Activated naive CD4-positive, alpha-beta T cell treated with anti-CD3 and anti-CD28 coated beads, Interleukin-2, amount 50 U/mL, for 24 hours (primary cell): ENCODE data around the gene LHX6.

Experiments
- H3K27ac Mint-ChIP-seq: one replicate; pipeline ENCODE4 v1.8.0; 2021; ENCODE audit warnings: mild to moderate bottlenecking, mixed read lengths
- H3K27me3 Mint-ChIP-seq: one replicate; pipeline ENCODE4 v1.8.0; 2021; ENCODE audit warnings: mixed read lengths
- H3K36me3 Mint-ChIP-seq: one replicate; pipeline ENCODE4 v1.8.0; 2021; ENCODE audit warnings: mixed read lengths
- H3K4me1 Mint-ChIP-seq: one replicate; pipeline ENCODE4 v1.8.0; 2021; ENCODE audit warnings: mixed read lengths
- H3K4me3 Mint-ChIP-seq: one replicate; pipeline ENCODE4 v1.8.0; 2021; ENCODE audit warnings: mild to moderate bottlenecking, mixed read lengths
- H3K9me3 Mint-ChIP-seq: one replicate; pipeline ENCODE4 v1.8.0; 2021; ENCODE audit warnings: mixed read lengths

Gene LHX6

DNA sequence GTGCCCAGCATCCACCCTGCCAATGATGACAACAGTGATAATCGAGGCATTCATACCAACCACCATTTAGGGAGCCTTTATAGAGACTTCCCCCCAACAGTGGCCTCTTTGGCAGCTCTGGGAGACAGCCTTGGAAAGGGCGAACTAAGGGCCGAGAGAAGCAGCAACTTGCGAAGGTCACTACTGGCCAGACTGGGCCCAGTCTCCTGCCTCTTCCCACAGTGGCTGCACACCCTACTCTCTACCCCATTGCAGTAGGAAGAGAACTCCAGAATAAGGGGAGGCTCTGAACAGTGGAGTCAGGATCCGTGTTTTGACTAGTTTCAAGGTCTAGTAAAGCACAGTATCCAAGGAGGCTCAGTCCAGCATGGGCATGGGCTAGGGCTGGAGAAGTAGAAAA, 5.3 kb downstream of the LHX6 start:
- H3K9me3 Mint-ChIP-seq, result no peaks in the 10 kb centered on the region
- no peak overlapping the region for H3K4me3 Mint-ChIP-seq
- no peaks in the 10 kb centered on the region for H3K36me3 Mint-ChIP-seq
- H3K27ac Mint-ChIP-seq, result no peak overlapping the region
- peaks cover 25% of the 10 kb centered on the region for H3K4me1 Mint-ChIP-seq
- H3K27me3 Mint-ChIP-seq, result peaks cover 53% of the 10 kb centered on the region

DNA sequence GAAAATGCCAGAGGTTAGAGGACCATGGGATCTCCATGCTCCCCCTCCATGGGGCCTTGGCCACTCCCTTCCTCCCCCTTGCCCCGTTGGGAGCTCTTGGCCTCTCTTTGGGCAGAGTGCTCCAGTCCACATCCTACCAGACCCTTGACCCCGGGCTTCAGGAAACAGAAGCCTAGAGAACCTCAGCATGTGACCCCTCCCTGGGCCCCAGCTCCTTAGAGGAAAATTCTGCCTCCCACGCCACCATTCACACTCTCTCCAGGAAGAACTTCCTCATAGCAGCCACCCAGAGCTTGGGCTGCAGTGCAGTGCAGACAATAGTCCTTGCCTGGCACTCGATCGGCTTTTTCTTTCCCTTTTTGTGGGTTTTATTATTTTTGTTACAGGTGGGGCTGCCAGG, 6.0 kb downstream of the LHX6 start:
- no peaks in the 10 kb centered on the region for H3K36me3 Mint-ChIP-seq
- no peaks in the 10 kb centered on the region for H3K9me3 Mint-ChIP-seq
- H3K4me1 Mint-ChIP-seq, result peaks cover 31% of the 10 kb centered on the region
- H3K4me3 Mint-ChIP-seq, result no peak overlapping the region
- H3K27ac Mint-ChIP-seq, result no peak overlapping the region
- peaks cover 58% of the 10 kb centered on the region for H3K27me3 Mint-ChIP-seq

DNA sequence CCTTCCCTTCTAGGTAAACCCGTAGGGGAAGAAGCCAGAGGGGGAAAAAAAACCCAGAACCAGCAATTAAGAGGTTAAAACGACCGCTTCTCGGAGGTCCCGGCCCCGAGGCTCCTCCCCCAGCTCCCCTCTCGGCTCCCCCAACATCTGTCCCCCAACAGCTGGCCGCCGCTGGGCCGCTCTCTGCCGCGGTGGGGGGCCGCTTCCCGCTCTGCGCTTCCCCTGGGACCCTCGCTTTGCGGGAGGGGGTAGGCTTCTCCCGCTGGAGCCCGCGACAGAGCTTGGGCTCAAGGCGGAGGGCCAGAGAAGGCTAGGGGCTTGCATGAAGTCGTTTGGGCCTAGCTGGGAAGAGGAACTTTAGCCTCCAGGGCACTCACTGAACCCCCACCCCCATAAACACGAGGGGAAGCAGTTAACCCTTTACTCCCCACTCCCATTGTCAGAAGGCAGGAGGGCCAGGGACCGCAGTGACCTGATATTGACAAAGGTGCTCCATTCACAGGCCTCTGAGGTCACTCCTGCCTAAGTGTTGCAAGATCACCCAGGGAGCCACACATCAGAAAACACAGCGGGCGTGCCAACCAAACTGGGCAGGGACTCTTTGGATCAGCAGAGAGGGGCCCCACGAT, 7.5 kb downstream of the LHX6 start:
- H3K9me3 Mint-ChIP-seq, result no peaks in the 10 kb centered on the region
- no peaks in the 10 kb centered on the region for H3K36me3 Mint-ChIP-seq
- H3K27ac Mint-ChIP-seq, result no peak overlapping the region
- peaks cover 58% of the 10 kb centered on the region for H3K27me3 Mint-ChIP-seq
- H3K4me3 Mint-ChIP-seq, result no peak overlapping the region
- peaks cover 29% of the 10 kb centered on the region for H3K4me1 Mint-ChIP-seq

DNA sequence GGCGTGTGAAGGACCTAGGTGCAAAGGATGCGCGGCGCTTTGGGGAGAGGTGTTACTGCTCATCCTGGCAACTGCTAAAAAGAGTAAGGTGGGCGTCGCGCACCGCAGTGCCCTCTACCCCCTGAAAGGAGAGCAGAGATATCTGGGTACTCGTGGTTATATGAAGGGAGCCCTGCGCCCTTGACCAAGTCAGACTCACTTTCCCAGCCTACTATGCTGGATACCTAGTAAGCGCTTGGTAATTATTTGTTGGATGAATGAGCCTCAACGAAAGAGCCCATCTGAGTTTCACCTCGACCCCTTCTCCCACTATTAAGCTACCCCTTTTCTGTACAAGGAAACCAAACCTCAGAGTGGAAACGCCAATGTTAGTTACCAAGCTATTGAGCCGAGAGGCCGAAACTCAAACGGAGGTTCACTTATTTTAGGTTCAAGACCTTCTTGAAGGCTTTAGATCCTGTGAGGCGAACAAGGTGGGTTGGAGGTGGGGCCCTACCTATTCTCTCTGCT, 8.0 kb downstream of the LHX6 start:
- H3K27ac Mint-ChIP-seq, result no peak overlapping the region
- H3K27me3 Mint-ChIP-seq, result peaks cover 57% of the 10 kb centered on the region
- no peaks in the 10 kb centered on the region for H3K9me3 Mint-ChIP-seq
- H3K36me3 Mint-ChIP-seq, result no peaks in the 10 kb centered on the region
- H3K4me1 Mint-ChIP-seq, result peaks cover 29% of the 10 kb centered on the region
- no peak overlapping the region for H3K4me3 Mint-ChIP-seq

DNA sequence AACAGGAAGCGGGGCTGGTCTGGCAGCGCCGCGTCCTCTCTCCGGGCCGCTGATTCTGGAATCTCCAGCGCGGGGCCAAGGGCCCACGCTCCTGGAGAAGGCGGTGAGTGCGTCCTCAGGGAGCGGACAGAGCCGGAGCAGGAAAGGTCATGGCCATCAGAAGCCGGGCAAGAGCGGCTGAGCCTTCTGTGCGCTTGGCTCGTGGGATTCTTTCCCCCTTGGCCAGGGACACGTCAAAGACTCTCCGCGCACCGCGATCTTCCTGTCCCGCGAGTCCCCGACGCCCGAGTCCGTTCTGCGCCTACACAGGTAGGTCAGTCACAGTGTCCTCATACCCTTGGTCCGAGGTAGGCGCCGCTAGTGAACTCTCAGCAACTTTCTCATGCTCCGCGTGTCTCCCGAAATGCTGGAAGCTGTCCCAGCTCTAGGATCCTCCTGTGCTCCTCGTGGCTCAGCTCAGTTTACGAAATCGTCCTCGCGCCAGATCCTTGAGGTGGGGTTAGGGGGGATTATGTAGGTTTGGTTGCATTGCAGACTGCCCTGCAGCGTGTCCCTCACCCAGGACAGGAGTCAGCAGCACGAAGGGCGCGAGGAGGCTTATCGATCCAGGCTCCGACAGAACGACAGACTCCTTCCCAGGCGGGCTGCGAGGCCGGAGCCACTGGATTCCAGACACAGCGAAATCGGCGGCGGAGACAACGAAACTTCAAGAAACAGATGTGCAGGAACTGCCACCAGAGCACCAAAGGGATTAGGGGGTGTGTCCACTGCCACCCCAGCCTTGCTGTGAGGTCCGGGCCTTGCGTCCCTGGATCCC, 8.7 kb downstream of the LHX6 start:
- H3K4me1 Mint-ChIP-seq, result peaks cover 29% of the 10 kb centered on the region
- H3K4me3 Mint-ChIP-seq, result no peak overlapping the region
- H3K27ac Mint-ChIP-seq, result no peak overlapping the region
- H3K27me3 Mint-ChIP-seq, result peaks cover 61% of the 10 kb centered on the region
- no peaks in the 10 kb centered on the region for H3K36me3 Mint-ChIP-seq
- H3K9me3 Mint-ChIP-seq, result no peaks in the 10 kb centered on the region

DNA sequence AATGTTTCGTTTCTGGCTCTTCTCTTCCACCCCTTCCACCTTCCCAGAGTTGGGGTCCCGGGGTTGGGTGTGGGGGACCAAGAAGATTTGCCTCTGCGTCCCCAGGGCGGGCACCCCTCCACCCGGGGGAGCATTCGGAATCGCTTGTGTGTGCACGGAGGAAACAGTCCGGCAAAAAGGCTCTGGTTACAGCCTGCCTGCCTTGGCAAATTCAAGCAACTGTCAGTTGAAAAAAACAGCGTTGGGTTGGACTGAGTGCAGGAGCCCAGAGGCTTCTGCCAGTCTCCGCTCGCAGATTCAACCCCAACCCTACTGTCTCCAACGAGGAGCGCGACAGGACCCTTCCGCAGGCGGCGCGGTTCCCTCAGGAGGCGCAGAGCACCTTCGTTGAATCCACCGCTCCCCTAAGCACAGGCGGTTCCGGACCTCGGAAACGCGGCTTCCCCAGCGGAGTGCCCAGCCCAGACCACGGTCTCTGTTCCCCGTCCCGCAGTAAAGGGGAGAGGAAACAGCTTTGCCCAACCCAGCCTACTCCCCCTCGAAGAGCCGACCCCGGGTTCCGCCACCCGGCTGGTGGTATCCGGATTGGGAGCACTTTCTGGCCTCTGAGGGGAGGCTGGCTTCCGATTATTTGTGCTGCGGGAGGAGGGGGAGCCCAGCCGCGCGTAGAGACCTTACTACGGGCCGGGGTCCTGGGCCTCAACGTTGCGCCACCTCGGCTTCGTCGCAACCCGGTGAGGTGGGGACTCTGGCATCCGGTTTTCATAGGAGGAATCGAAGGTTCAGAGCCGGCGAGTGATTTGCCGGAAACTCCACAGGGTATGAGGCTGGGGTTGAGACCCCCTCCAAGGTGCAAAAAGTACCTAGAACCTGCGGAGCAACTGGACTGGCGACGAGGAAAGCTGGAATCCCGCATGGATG, 9.6 kb downstream of the LHX6 start:
- Mint-ChIP-seq H3K4me1 (peaks cover 29% of the 10 kb centered on the region), H3K27ac (no peak overlapping the region), H3K36me3 (no peaks in the 10 kb centered on the region), H3K27me3 (peaks cover 60% of the 10 kb centered on the region), H3K4me3 (peak overlapping the region; percentile 58), H3K9me3 (no peaks in the 10 kb centered on the region)

DNA sequence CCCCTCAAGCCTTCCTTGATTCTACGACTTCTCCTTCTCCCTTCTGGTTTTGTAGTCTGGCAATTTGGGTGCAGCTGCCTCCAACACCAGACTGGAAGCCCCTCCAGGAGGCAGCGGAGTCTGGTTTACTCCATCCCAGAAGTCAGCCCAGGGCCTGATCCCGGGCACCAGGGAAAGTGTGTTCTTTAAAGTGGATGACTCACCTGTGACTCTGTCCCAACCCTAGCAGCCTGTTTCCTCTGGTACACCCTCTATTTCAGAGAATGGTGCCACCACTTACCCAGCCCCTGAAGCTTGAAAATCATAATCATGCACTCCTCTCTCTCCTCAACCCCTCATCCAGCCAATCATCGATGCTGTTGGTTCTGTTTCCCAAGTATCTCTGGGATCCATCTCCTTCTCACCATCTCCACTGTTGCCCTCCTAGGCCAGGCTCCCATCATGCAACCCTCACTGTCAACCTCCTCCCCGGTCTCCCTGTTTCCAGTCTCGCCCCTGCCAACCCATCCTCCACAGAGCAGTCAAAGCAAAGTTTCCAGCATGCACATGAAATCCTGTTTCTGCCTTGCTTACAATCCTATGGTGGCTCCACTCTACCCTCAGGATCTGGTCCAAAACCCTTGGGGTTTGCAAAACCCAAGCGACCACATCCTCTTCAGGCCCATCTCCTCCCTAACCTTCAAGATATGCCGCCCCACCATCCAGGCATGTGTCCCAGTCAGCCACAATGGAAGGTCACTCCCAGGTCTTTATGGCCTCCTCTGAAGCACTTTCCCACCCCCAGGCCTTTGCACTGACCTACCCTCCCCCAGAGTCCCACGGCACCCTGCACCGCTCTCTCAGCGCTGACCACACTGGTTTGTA, 10.5 kb downstream of the LHX6 start:
- H3K4me3 Mint-ChIP-seq, result peak overlapping the region; percentile 58
- no peaks in the 10 kb centered on the region for H3K9me3 Mint-ChIP-seq
- no peak overlapping the region for H3K27ac Mint-ChIP-seq
- peaks cover 59% of the 10 kb centered on the region for H3K27me3 Mint-ChIP-seq
- H3K4me1 Mint-ChIP-seq, result peaks cover 30% of the 10 kb centered on the region
- no peaks in the 10 kb centered on the region for H3K36me3 Mint-ChIP-seq

DNA sequence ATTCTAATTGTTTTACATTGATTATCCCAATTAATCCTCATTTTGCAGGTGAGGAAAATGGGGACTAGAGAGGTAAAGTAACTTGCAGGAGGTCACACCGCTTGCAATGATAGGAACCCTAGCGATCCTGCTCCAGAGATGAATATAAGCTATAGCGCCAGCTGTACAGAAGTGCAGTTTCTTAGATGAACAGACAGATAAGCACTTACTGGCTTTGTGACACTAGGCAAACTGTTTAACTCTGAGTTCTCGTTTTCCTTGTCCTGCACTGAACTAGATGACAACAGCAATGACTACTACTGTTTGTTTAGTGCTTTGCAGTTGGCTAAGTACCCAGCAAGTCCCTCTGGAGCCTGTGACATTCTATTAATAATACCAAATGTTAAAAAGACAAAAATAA, 11.1 kb downstream of the LHX6 start:
- Mint-ChIP-seq H3K4me1 (peaks cover 31% of the 10 kb centered on the region), H3K36me3 (no peaks in the 10 kb centered on the region), H3K27ac (no peak overlapping the region), H3K4me3 (no peak overlapping the region), H3K27me3 (peaks cover 60% of the 10 kb centered on the region), H3K9me3 (no peaks in the 10 kb centered on the region)

DNA sequence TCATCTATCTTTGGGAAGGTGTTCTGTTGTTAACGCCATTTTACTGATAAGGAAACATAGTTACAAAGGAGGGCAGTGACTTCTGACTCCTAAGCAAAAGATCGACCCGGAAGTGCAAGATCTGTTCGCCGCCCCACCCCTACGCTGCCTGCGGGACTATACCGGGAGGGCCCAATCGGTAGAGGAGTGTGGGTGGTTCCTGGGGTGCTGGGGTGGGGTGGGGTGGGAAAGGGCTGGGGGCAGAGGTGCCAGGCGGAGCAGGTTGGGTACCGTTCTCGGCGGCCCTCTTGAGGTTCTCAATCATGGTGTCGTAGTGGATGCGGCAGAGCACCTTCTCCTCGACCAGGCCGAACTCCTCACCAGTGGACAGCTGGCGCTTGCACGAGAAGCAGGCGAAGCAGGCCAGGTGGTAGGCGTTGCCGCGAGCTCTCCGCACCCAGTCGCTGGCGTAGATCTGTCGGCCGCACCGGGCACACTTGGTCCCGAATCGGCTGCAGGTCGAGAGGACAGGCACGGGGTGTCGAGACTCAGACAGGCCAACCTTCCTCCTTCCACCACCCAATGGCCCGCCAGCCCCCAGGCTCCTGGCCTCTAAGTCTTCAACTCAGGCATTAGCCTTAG, 11.8 kb downstream of the LHX6 start:
- H3K27ac Mint-ChIP-seq, result no peak overlapping the region
- no peaks in the 10 kb centered on the region for H3K9me3 Mint-ChIP-seq
- peaks cover 61% of the 10 kb centered on the region for H3K27me3 Mint-ChIP-seq
- H3K4me1 Mint-ChIP-seq, result peaks cover 31% of the 10 kb centered on the region
- H3K4me3 Mint-ChIP-seq, result no peak overlapping the region
- H3K36me3 Mint-ChIP-seq, result no peaks in the 10 kb centered on the region

DNA sequence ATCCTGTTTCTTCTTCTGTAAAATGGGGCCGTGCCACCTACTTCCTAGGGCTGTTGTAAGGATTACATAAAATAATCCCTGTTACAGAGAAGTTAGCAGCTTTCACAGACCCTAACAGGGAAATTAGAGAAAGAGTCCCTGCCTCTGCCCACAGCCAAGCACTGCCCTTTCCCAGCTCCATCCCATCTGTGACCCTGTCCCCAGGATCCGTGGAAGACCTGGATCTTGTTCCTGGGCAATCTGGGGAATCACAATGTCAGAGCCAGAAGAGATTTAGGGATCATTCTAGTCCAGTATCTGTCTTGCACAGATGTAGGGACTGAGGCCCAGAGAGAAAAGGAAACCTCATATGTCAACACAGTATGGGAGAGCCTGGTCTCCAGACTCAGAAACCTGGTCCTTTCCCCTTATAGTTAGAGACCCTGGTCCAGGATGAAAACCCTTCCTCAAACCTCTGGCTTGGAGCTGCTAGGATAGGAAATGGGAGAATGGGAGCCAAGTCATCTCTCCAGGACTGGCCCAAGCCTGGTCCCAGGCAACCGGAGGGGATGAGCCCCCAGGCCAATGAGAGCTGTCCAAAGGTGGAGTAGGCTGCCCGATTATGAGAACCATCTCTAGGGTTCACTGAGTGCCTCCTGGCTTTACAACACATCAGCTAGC, 12.5 kb downstream of the LHX6 start:
- Mint-ChIP-seq H3K4me3 (no peak overlapping the region), H3K27me3 (peaks cover 61% of the 10 kb centered on the region), H3K27ac (no peak overlapping the region), H3K4me1 (peaks cover 31% of the 10 kb centered on the region), H3K36me3 (no peaks in the 10 kb centered on the region), H3K9me3 (no peaks in the 10 kb centered on the region)

DNA sequence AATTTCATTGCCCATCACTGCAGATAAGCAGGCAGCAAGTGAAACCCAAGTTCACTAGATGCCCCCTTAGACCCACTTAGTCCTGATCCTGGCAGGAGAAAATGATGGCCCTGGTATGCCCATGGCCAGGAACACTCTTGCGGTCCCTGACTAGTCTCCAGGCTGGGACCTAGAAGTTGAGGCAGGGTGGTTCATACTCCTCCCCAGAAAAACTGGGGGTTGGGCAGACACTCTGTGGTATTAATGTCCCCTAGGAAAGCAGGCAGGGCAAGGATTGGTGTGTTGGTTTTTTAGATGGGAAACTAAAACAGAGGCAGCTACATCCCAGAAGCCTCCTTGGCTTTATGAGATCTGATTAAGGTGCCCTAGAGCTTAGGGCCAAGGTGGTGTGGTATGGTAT, 13.1 kb downstream of the LHX6 start:
- no peaks in the 10 kb centered on the region for H3K36me3 Mint-ChIP-seq
- H3K9me3 Mint-ChIP-seq, result no peaks in the 10 kb centered on the region
- no peak overlapping the region for H3K4me3 Mint-ChIP-seq
- peaks cover 61% of the 10 kb centered on the region for H3K27me3 Mint-ChIP-seq
- H3K27ac Mint-ChIP-seq, result no peak overlapping the region
- peaks cover 31% of the 10 kb centered on the region for H3K4me1 Mint-ChIP-seq

DNA sequence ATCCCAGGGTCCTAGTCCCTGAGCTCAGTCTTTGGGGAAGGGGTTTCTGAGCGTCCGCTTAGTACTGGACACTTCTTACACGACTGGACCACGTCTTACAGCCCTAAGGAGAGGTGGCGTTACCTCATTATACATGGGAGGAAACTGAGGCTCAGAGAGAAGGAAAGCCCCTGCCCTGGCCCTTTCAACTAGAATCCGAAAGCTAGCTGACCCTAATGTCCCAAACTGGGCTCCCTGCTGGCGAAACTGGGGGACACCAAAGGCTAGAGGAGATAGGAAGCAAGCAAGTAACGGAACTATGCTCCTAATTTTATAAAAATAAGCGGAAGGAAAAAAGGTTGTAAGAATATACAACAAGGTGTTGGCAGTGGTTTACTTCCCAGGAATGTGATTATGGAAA, 14.2 kb downstream of the LHX6 start:
- H3K27me3 Mint-ChIP-seq, result peaks cover 61% of the 10 kb centered on the region
- peaks cover 26% of the 10 kb centered on the region for H3K4me1 Mint-ChIP-seq
- H3K36me3 Mint-ChIP-seq, result no peaks in the 10 kb centered on the region
- peak overlapping the region; percentile 46 for H3K27ac Mint-ChIP-seq
- peak overlapping the region; percentile 78 for H3K4me3 Mint-ChIP-seq
- no peaks in the 10 kb centered on the region for H3K9me3 Mint-ChIP-seq

DNA sequence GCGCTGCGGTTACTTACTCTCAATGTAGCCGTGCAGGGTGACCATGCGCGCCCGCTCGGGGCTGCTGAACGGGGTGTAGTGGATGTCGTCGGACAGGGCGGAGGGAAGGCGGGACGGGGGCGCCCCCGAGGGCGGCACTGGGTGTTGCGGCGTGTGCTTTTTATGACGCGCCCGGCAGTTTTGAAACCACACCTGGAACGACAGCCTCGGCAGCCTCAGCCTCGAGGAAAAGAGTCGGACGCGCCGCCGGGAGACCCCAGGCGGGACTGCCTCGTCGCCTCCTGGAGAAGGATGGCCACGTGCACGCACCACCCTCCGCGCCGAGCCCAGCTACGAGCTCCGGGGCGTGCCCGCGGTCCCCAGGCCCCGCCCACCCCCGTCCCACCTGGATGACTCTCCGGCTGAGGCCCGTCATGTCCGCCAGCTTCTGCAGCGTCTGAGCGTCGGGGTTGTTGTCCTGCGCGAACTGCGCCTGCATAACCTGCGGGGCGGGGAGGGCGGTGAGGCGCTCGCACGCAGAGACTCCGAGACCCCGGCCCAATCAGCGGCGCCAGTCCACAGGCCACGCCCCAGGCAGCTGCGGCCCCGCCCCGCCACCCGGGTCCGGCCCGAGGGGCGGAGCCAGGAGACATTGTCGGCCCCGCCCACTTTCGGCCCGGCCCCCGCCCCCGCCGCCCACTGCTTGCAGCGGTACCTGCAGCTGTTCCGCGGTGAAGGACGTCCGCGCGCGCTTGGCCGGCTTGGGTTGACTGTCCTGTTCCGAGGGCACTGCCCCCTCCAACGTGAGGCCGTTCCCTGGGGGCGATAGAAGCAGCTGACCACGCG, 15.0 kb downstream of the LHX6 start:
- Mint-ChIP-seq H3K27ac (no peak overlapping the region), H3K36me3 (no peaks in the 10 kb centered on the region), H3K4me3 (peak overlapping the region; percentile 78), H3K27me3 (peaks cover 56% of the 10 kb centered on the region), H3K9me3 (no peaks in the 10 kb centered on the region), H3K4me1 (peaks cover 19% of the 10 kb centered on the region)
